Chondrocyte (in vitro differentiated cells): ENCODE measurements around the gene CCDC27. TPM values are rescaled to one million over a fixed set of nuclear protein-coding genes. Genes with fewer than 3 reads are reported as not detected.

Source experiments
- DNase-seq: peaks from one replicate; pipeline ENCODE4 v3.0.0; 2021; ENCODE audit warnings: mixed read lengths, low spot score
- H3K27ac Mint-ChIP-seq: one replicate; pipeline ENCODE4 v1.8.0; 2021; ENCODE audit warnings: mild to moderate bottlenecking, moderate library complexity, mixed read lengths; ENCODE audit not compliant: unreplicated experiment
- H3K27me3 Mint-ChIP-seq: 2 replicates; pipeline ENCODE4 v1.8.0; 2021; ENCODE audit warnings: low read depth, mixed read lengths
- H3K36me3 Mint-ChIP-seq: 2 replicates; pipeline ENCODE4 v1.8.0; 2021; ENCODE audit warnings: low read depth, mixed read lengths
- H3K4me1 Mint-ChIP-seq: 2 replicates; pipeline ENCODE4 v1.8.0; 2021; ENCODE audit warnings: low read depth, mild to moderate bottlenecking, mixed read lengths
- H3K4me3 Mint-ChIP-seq: one replicate; pipeline ENCODE4 v1.8.0; 2021; ENCODE audit warnings: mild to moderate bottlenecking, moderate library complexity, mixed read lengths; ENCODE audit not compliant: unreplicated experiment
- H3K9me3 Mint-ChIP-seq: 2 replicates; pipeline ENCODE4 v1.8.0; 2021; ENCODE audit warnings: low read depth, mixed read lengths
- total RNA-seq: library from RNA; stranded (reverse); gene quantifications from 3 replicates; pipeline ENCODE4 v1.2.1, GENCODE V29; 2021
- TF ChIP-seq, protein P1 (sequence below): fragments of 200-600 bp; sonication (generic); IDR thresholded peaks from 2 replicates; pipeline ENCODE4 v1.5.0; 2021; ENCODE audit warnings: antibody characterized with exemption, mild to moderate bottlenecking, moderate library complexity

The CCDC27 gene
- total RNA-seq, 1 donor from 2014 or later, result not detected

GRCh38 chr1:3819771-3820200 is 67.5 kb downstream of the CCDC27 start:
- DNase-seq, result peak; percentile 52
- peak overlapping the region; percentile 16 for H3K4me3 Mint-ChIP-seq
- TF ChIP-seq, protein P1, sequence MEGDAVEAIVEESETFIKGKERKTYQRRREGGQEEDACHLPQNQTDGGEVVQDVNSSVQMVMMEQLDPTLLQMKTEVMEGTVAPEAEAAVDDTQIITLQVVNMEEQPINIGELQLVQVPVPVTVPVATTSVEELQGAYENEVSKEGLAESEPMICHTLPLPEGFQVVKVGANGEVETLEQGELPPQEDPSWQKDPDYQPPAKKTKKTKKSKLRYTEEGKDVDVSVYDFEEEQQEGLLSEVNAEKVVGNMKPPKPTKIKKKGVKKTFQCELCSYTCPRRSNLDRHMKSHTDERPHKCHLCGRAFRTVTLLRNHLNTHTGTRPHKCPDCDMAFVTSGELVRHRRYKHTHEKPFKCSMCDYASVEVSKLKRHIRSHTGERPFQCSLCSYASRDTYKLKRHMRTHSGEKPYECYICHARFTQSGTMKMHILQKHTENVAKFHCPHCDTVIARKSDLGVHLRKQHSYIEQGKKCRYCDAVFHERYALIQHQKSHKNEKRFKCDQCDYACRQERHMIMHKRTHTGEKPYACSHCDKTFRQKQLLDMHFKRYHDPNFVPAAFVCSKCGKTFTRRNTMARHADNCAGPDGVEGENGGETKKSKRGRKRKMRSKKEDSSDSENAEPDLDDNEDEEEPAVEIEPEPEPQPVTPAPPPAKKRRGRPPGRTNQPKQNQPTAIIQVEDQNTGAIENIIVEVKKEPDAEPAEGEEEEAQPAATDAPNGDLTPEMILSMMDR, result no peak
- no peaks in the 10 kb centered on the region for H3K9me3 Mint-ChIP-seq
- H3K27me3 Mint-ChIP-seq, result no peaks in the 10 kb centered on the region
- peaks cover 34% of the 10 kb centered on the region for H3K36me3 Mint-ChIP-seq
- peaks cover 13% of the 10 kb centered on the region for H3K4me1 Mint-ChIP-seq
- H3K27ac Mint-ChIP-seq, result peak overlapping the region; percentile 84

GRCh38 chr1:3820316-3820715 is 68.1 kb downstream of the CCDC27 start:
- Mint-ChIP-seq H3K36me3 (peaks cover 31% of the 10 kb centered on the region), H3K9me3 (no peaks in the 10 kb centered on the region), H3K27ac (peak overlapping the region; percentile 84), H3K4me3 (no peak overlapping the region), H3K4me1 (peaks cover 13% of the 10 kb centered on the region), H3K27me3 (no peaks in the 10 kb centered on the region)
- peak; percentile 78 for DNase-seq
- TF ChIP-seq, protein P1, result no peak

DNA sequence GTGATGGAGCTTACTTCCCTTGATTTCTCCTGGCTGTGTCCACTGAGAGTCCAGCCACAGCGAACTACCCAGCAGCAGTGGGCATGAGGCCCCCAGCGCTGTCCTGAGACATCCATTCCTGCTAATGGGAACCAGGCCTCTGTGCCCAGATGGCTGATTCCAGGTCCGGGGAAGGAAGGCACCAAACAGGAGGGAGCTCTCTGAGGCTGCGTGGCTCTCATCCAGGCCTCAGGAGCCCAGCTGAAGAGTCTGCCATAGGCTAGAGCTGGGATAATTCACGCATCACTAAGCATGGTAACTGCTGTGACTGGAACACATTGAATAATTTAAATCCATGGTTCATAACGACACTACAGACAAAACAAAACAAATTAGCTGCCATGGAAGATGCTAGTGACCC is 68.8 kb downstream of the CCDC27 start:
- peaks cover 37% of the 10 kb centered on the region for H3K36me3 Mint-ChIP-seq
- TF ChIP-seq, protein P1, result no peak
- H3K9me3 Mint-ChIP-seq, result no peaks in the 10 kb centered on the region
- H3K27ac Mint-ChIP-seq, result no peak overlapping the region
- H3K4me1 Mint-ChIP-seq, result peaks cover 13% of the 10 kb centered on the region
- no peaks in the 10 kb centered on the region for H3K27me3 Mint-ChIP-seq
- peak; percentile 72 for DNase-seq
- no peak overlapping the region for H3K4me3 Mint-ChIP-seq

Other genes with a start within 250 kb of the CCDC27 start
- gene MEGF6, start 140.9 kb upstream of the CCDC27 start, total RNA-seq, result 185 to 332 TPM (median 328 TPM) in 3 replicates
- gene TPRG1L, start 127.4 kb upstream of the CCDC27 start, total RNA-seq, result 52.5 to 53.7 TPM (median 53.6 TPM) in 3 replicates
- 12.6 to 17.6 TPM (median 15.5 TPM) in 3 replicates for gene WRAP73, start 102.3 kb upstream of the CCDC27 start, total RNA-seq
- 0.05 to 0.58 TPM in 2 of 3 replicates, not detected in the other for gene TP73, start 99.9 kb upstream of the CCDC27 start, total RNA-seq
- 0.72 to 1.00 TPM in 2 of 3 replicates, not detected in the other for gene SMIM1, start 20.3 kb downstream of the CCDC27 start, total RNA-seq
- gene LRRC47, start 44.0 kb downstream of the CCDC27 start, total RNA-seq, result 44.0 to 45.8 TPM (median 45.7 TPM) in 3 replicates
- 37.4 to 40.6 TPM (median 37.6 TPM) in 3 replicates for gene CEP104, start 104.8 kb downstream of the CCDC27 start, total RNA-seq
- gene DFFB, start 105.0 kb downstream of the CCDC27 start, total RNA-seq, result 5.8 to 8.2 TPM (median 7.3 TPM) in 3 replicates
- 25.0 to 25.7 TPM (median 25.3 TPM) in 3 replicates for gene C1orf174, start 147.8 kb downstream of the CCDC27 start, total RNA-seq